NB4 (cell line): ENCODE measurements around the gene PDPN.

Source experiments
- CTCF ChIP-seq: IDR thresholded peaks from one replicate; pipeline ENCODE4 v1.5.1; 2012; ENCODE audit warnings: low read depth, low read length
- POLR2A ChIP-seq: IDR thresholded peaks from 2 replicates; pipeline ENCODE4 v1.6.1; 2011; ENCODE audit warnings: mild to moderate bottlenecking; ENCODE audit not compliant: insufficient read length; ENCODE audit errors: extremely low read depth

GRCh38 chr1:13539683-13540082 is 43.9 kb upstream of the PDPN start:
- TF ChIP-seq CTCF: no peak
- TF ChIP-seq POLR2A: no peak
